BLaER1 treated with 17β-estradiol and CSF1 and Interleukin-3, amounts not matched to agents 10 nM and 100 nM (cell line): ENCODE measurements around the gene MAGEA3.

Experiments
- H3K27ac ChIP-seq, 11 experiments: shearing (Covaris generic); formaldehyde crosslinking; 2 replicates each; pipeline ENCODE4 v1.8.1; 2022
- H3K27me3 ChIP-seq, 11 experiments: shearing (Covaris generic); formaldehyde crosslinking; 2 replicates each; pipeline ENCODE4 v1.8.1; 2022
- H3K36me3 ChIP-seq, 11 experiments: shearing (Covaris generic); formaldehyde crosslinking; 2 replicates each; pipeline ENCODE4 v1.8.1; 2022
- H3K4me1 ChIP-seq, 10 experiments: shearing (Covaris generic); formaldehyde crosslinking; 2 replicates each; pipeline ENCODE4 v1.8.1; 2022
- H3K4me2 ChIP-seq, 11 experiments: shearing (Covaris generic); formaldehyde crosslinking; 2 replicates each; pipeline ENCODE4 v1.8.1; 2022
- H3K4me3 ChIP-seq, 10 experiments: shearing (Covaris generic); formaldehyde crosslinking; 2 replicates each; pipeline ENCODE4 v1.8.1; 2022
- H3K9ac ChIP-seq, 11 experiments: shearing (Covaris generic); formaldehyde crosslinking; 2 replicates each; pipeline ENCODE4 v1.8.1; 2022
- H3K9me3 ChIP-seq, 11 experiments: shearing (Covaris generic); formaldehyde crosslinking; replicated peaks in 1 of 11; 2 replicates each; pipeline ENCODE4 v1.8.1; 2022
- H4K20me1 ChIP-seq, 11 experiments: shearing (Covaris generic); formaldehyde crosslinking; 2 replicates each; pipeline ENCODE4 v1.8.1; 2022
- Cebpa-rat ChIP-seq, 11 experiments: shearing (Covaris generic); IDR thresholded peaks; 2 replicates each; pipeline ENCODE4 v1.8.1; 2022

MAGEA3 gene

GRCh38 chrX:152738560-152738959, 40.0 kb downstream of the MAGEA3 start:
- H3K9ac ChIP-seq: no peak overlapping the region
- H3K4me1 ChIP-seq: no peaks in the 10 kb centered on the region
- no peaks in the 10 kb centered on the region for H3K36me3 ChIP-seq
- no peak overlapping the region for H3K27ac ChIP-seq
- no peaks in the 10 kb centered on the region; a peak in 1 of 22 replicates for H3K9me3 ChIP-seq
- no peak overlapping the region for H3K4me3 ChIP-seq
- H3K4me2 ChIP-seq: no peak overlapping the region
- no peaks in the 10 kb centered on the region; a peak in 2 of 22 replicates for H4K20me1 ChIP-seq
- no peak for TF ChIP-seq Cebpa-rat (IDR thresholded peaks at IDR 0.05)
- peaks cover 56 to 84% (median 79%) of the 10 kb centered on the region in 11 experiments for H3K27me3 ChIP-seq
